SH-SY5Y (cell line): ENCODE measurements around the gene EIF4A2.

Source experiments
- GATA2 ChIP-seq: IDR thresholded peaks from 2 replicates; pipeline ENCODE4 v1.6.1; 2011; ENCODE audit warnings: mild to moderate bottlenecking, low read depth, low read length
- GATA3 ChIP-seq: IDR thresholded peaks from 2 replicates; pipeline ENCODE4 v1.6.1; 2011; ENCODE audit warnings: low read depth, mild to moderate bottlenecking, low read length, moderate library complexity

DNA sequence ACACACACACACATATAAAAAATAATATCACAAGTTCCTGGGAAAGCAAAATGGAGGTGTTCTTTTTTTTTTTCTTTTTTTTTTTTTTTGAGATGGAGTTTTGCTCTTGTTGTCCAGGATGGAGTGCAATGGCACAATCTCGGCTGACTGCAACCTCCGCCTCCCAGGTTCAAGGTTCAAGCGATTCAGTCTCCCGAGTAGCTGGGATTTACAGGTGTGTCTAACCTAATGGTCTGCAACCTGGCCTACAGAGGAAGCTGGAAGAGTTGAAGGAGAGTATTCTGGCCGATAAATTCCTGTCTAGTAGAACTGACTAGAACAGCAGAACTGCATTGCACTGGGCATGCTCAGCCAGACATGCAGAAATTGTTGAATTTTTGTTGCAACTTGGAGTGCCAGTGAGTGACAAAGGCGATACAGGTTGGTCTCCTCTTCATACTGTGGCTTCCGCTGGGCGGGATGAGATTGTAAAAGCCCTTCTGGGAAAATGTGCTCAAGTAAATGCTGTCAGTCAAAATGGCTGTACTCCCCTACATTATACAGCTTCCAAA, 22.4 kb upstream of the EIF4A2 start:
- TF ChIP-seq GATA3 (no peak), GATA2 (no peak)
